Measurements from ENCODE around the gene KRT71.

KRT71 gene

DNA sequence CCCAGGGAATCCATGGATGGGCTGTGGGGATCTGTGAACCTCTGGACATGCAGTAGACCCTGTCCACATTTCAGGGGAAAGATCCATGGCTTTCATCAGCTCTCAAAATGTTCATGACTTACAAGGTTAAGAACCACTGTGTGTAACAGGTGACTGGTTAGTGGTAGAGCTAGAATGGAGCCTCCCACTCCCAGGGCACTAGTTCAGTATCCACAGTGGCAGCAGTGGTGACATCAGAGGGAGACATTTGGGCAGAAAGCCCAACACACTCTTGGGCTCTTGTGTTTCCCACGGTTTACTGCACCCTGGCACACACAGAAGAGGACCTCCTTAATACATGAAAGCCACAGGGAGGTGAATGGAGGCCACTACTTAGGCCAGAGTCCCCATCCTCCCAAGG is 11.6 kb upstream of the KRT71 start:
- no peak overlapping the region for H3K4me3 ChIP-seq (ENCODE audit: low read depth, low read length)
- TF ChIP-seq CTCF (IDR thresholded peaks at IDR 0.05; ENCODE audit: low read depth, low read length), result no peak

- no peak overlapping the region for H3K4me3 ChIP-seq (ENCODE audit: low read depth, low read length)
- no peak for TF ChIP-seq CTCF (IDR thresholded peaks at IDR 0.05; ENCODE audit: low read depth, low read length)
Observed at GRCh38 chr12:52561880-52562449, 9.0 kb upstream of the KRT71 start.

- no peak overlapping the region for H3K4me3 ChIP-seq (ENCODE audit: low read depth, low read length)
- TF ChIP-seq CTCF (IDR thresholded peaks at IDR 0.05; ENCODE audit: low read depth, low read length), result no peak
Observed at GRCh38 chr12:52559979-52560378, 7.0 kb upstream of the KRT71 start.

DNA sequence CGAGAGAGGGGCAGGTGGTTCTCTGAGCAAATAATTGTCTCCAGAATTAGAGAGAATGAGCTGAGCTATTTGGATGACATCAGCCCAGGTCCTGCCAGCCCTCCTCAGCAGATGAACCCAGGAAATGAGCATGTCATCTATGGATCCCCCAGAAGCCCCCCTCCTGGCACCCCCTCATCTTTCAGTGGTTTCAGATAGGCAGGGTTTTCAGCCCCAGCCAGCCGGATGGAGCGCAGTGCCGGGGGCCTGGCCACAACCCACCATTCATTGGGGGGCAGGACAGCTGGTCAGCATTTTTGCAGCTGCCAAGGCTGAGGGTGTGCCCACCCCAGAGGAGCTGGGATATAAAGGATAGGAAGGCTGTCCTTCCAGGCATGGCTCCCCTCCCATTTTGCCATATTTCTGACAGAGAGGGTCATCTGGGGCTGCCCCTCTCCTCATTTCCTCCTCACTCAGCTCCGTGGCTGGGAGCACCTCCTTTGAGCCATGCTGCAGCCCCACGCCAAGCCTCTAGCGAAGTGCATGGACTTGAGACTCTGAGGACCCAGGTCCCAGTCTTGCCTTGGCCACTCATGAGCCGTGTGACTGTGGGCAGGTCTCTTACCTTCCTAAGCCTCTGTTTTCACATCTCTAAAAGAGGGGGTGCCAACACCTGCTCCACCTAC is 6.0 kb upstream of the KRT71 start:
- TF ChIP-seq CTCF (IDR thresholded peaks at IDR 0.05; ENCODE audit: low read depth, low read length), result no peak
- H3K4me3 ChIP-seq (ENCODE audit: low read depth, low read length), result no peak overlapping the region

- H3K4me3 ChIP-seq (ENCODE audit: low read depth, low read length), result no peak overlapping the region
- no peak for TF ChIP-seq CTCF (IDR thresholded peaks at IDR 0.05; ENCODE audit: low read depth, low read length)
Observed at GRCh38 chr12:52557476-52557875, 4.5 kb upstream of the KRT71 start.

DNA sequence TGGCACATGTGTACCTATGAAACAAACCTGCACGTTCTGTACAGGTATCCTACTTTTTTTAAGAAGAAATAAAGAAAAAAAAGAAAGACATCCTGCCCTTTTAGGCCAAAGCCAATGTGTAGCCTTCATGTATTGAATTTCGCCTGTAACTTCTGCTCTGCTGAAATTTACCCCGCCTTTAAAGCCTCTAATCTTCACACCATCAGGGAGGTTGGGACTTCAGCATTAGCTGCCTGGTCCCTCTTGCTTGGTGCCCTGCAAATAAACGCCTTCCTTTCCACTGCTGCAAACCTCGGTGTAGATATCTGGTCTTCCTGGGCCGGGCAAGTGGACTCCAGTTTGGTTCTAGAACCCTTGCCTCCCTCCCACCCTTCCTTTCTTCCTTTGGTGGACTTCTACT is 2.6 kb upstream of the KRT71 start:
- no peak for TF ChIP-seq CTCF (IDR thresholded peaks at IDR 0.05; ENCODE audit: low read depth, low read length)
- H3K4me3 ChIP-seq (ENCODE audit: low read depth, low read length), result no peak overlapping the region

DNA sequence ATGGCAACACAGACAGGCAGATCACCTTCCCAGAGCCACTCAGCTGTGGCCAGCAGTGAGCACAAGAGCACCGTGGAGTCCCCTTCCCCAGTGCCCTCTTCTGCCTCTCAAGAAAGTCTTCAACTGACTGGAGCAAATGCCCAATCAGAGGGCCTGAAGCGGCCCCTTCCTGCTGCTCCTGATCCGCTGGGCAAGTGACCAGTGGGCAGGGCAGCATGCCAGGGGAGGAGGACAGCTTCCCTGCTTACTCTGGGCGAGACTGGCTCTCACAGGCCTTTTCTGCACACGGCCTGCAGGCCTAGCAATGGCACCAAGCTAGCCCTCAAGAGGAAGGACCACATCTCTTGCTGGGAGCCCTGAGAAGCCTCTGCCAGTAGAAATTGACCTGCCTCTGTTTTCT is 890 bp downstream of the KRT71 start:
- no peak for TF ChIP-seq CTCF (IDR thresholded peaks at IDR 0.05; ENCODE audit: low read depth, low read length)
- no peak overlapping the region for H3K4me3 ChIP-seq (ENCODE audit: low read depth, low read length)
